ENCODE measurements around the gene GRIA4. TPM values are rescaled to one million over a fixed set of nuclear protein-coding genes. Genes with fewer than 3 reads are reported as not detected.

GRIA4 gene
- total RNA-seq, 1 donor = 5.2 TPM

- TF ChIP-seq CTCF (IDR thresholded peaks at IDR 0.05; ENCODE audit: insufficient read depth, low read depth, low read length) = no peak
- DNase-seq (ENCODE audit: low read depth) = no peak
- H3K4me3 ChIP-seq (ENCODE audit: low read depth, low read length) = no peak overlapping the region
Observed at GRCh38 chr11:105705786-105706530, 96.1 kb downstream of the GRIA4 start.

- H3K4me3 ChIP-seq (ENCODE audit: low read depth, low read length) = no peak overlapping the region
- DNase-seq (ENCODE audit: low read depth) = no peak
- TF ChIP-seq CTCF (IDR thresholded peaks at IDR 0.05; ENCODE audit: insufficient read depth, low read depth, low read length) = no peak
Observed at GRCh38 chr11:105713106-105713505, 103.2 kb downstream of the GRIA4 start.

- TF ChIP-seq CTCF (IDR thresholded peaks at IDR 0.05; ENCODE audit: insufficient read depth, low read depth, low read length) = no peak
- no peak overlapping the region for H3K4me3 ChIP-seq (ENCODE audit: low read depth, low read length)
- DNase-seq (ENCODE audit: low read depth) = no peak
Observed at GRCh38 chr11:105713696-105714095, 103.8 kb downstream of the GRIA4 start.

GRCh38 chr11:105718641-105719040, 108.8 kb downstream of the GRIA4 start:
- no peak overlapping the region for H3K4me3 ChIP-seq (ENCODE audit: low read depth, low read length)
- no peak for TF ChIP-seq CTCF (IDR thresholded peaks at IDR 0.05; ENCODE audit: insufficient read depth, low read depth, low read length)

GRCh38 chr11:105719073-105719822, 109.4 kb downstream of the GRIA4 start:
- DNase-seq (ENCODE audit: low read depth) = no peak
- no peak for TF ChIP-seq CTCF (IDR thresholded peaks at IDR 0.05; ENCODE audit: insufficient read depth, low read depth, low read length)
- no peak overlapping the region for H3K4me3 ChIP-seq (ENCODE audit: low read depth, low read length)

More at GRCh38 chr11:105718641-105719040, 108.8 kb downstream of the GRIA4 start:
- no peak for DNase-seq (ENCODE audit: low read depth)

- H3K4me3 ChIP-seq (ENCODE audit: low read depth, low read length) = no peak overlapping the region
- TF ChIP-seq CTCF (IDR thresholded peaks at IDR 0.05; ENCODE audit: insufficient read depth, low read depth, low read length) = no peak
- no peak for DNase-seq (ENCODE audit: low read depth)
Observed at GRCh38 chr11:105720096-105720495, 110.2 kb downstream of the GRIA4 start.
